NB4 (cell line): ENCODE measurements around the gene KCNS1.
"Not testable (repeated sequence)": the region's sequence is repeated elsewhere in the genome, so short reads cannot be mapped to it uniquely, and the experiment has no call there.

ENCODE experiments used
- DNase-seq: peaks from one replicate; pipeline ENCODE4 v3.0.0; 2010; ENCODE audit warnings: low read depth
- H3K4me3 ChIP-seq: one replicate; pipeline ENCODE4 v1.5.1; 2011; ENCODE audit warnings: mild to moderate bottlenecking, low read depth, low read length, moderate library complexity
- MYC ChIP-seq: IDR thresholded peaks from 2 replicates; pipeline ENCODE4 v1.6.1; 2011; ENCODE audit warnings: low read depth, low read length
- POLR2A ChIP-seq: IDR thresholded peaks from 2 replicates; pipeline ENCODE4 v1.6.1; 2011; ENCODE audit warnings: mild to moderate bottlenecking; ENCODE audit not compliant: insufficient read length; ENCODE audit errors: extremely low read depth
- TF ChIP-seq, protein P1 (sequence below): IDR thresholded peaks from 2 replicates; pipeline ENCODE4 v1.6.1; 2011; ENCODE audit warnings: low read depth, low read length
- TF ChIP-seq, protein P2 (sequence below): IDR thresholded peaks from one replicate; pipeline ENCODE4 v1.5.1; 2012; ENCODE audit warnings: low read depth, low read length

KCNS1 gene

DNA sequence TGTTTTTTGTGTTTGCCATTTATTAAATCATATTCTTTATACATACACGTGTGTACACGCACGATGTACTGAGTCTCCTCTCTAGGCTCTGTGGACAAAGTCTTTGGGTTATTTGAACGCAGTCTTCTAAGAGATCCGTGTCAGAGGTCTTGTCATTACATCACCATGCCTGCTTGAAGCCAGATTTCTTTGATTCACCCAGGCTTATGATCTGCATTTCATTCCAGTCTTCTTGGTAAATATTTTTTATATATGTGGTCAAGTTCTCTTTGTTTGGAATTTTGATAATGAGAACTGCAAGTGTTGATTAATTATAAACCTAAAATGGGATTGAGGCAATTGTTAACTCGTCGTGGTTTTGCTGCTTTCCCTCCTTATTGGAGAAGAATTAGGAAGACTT is 34.6 kb downstream of the KCNS1 start:
- TF ChIP-seq MYC, result no peak
- TF ChIP-seq POLR2A, result no peak
- TF ChIP-seq, protein P1, sequence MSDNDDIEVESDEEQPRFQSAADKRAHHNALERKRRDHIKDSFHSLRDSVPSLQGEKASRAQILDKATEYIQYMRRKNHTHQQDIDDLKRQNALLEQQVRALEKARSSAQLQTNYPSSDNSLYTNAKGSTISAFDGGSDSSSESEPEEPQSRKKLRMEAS, result no peak
- TF ChIP-seq, protein P2, sequence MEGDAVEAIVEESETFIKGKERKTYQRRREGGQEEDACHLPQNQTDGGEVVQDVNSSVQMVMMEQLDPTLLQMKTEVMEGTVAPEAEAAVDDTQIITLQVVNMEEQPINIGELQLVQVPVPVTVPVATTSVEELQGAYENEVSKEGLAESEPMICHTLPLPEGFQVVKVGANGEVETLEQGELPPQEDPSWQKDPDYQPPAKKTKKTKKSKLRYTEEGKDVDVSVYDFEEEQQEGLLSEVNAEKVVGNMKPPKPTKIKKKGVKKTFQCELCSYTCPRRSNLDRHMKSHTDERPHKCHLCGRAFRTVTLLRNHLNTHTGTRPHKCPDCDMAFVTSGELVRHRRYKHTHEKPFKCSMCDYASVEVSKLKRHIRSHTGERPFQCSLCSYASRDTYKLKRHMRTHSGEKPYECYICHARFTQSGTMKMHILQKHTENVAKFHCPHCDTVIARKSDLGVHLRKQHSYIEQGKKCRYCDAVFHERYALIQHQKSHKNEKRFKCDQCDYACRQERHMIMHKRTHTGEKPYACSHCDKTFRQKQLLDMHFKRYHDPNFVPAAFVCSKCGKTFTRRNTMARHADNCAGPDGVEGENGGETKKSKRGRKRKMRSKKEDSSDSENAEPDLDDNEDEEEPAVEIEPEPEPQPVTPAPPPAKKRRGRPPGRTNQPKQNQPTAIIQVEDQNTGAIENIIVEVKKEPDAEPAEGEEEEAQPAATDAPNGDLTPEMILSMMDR, result no peak
- H3K4me3 ChIP-seq, result no peak overlapping the region
- no peak for DNase-seq

DNA sequence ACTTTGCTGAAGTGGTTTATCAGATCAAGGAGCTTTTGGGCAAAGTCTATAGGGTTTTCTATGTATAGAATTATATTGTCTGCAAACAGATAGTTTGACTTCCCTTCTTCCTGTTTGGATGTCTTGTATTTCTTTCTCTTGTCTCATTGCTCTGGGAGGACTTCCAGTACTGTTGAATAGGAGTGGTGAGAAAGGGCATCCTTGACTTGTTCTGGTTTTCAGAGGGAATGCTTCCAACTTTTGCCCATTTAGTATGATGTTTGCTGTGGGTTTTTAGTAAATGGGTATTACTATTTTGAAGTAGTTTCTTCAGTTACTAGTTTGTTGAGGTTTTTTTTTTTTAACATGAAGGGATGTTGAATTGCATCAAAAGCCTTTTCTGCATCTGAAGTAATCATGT is 36.1 kb downstream of the KCNS1 start:
- DNase-seq, result no peak
- H3K4me3 ChIP-seq, result no peak overlapping the region
- TF ChIP-seq, protein P1, result no peak
- TF ChIP-seq MYC, result no peak
- TF ChIP-seq, protein P2, result no peak
- no peak for TF ChIP-seq POLR2A

DNA sequence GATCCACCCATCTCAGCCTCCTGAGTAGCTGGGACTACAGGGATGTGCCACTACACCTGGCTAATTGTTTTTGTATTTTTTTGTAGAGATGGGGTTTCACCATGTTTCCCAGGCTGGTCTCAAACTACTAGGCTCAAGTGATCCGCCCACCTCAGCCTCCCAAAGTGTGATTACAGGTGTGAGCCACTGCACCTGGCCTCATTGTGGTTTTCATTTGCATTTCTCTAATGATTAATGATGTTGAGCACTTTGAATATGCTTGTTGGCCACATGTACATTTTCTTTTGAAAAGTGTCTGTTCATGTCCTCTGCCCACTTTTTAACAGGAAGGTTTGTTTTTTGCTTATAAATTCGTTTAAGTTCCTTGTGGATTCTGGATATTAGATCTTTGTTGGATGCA is 37.8 kb downstream of the KCNS1 start:
- not testable (repeated sequence) for DNase-seq, H3K4me3 ChIP-seq

DNA sequence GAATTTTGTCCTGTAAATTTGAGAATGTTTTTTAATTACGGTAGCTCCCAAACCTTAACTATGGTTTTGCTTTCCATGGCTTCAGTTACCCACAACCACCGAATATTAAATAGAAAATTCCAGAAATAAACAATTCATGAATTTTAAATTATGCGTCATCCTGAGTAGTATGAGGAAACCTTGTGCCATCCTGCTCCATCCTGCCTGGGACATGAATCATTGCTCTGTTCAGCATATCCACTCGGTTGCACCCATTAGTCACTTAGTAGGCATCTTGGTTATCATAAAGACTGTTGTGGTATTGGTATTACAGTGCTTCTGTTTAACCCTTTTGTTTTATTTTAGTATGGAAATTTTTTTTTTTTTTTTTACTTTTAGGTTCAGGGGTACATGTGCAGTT is 39.7 kb downstream of the KCNS1 start:
- no peak overlapping the region for H3K4me3 ChIP-seq
- TF ChIP-seq POLR2A (no peak), MYC (no peak)
- TF ChIP-seq, protein P2, result no peak
- TF ChIP-seq, protein P1, result no peak
- DNase-seq, result no peak

DNA sequence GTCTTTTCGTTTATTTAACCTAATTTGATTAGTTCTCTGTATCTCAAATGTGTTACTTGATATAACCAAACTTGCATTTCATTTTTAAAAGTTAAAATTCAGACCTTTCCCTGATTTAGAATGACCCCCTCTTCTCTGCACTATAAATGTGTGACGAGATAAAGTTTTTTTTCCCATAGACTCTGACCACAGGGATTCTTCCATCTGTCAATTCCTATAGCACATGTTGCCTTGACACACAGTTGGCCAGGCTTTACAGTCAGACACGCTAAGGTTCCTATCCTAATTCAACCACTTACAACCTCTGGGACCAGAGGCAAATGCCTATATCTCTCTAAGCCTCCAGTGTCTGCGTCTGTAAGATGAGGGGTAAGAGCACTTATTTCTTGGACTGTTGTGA is 40.6 kb downstream of the KCNS1 start:
- TF ChIP-seq, protein P1, result no peak
- TF ChIP-seq, protein P2, result no peak
- no peak for TF ChIP-seq MYC
- no peak for TF ChIP-seq POLR2A
- DNase-seq, result no peak
- no peak overlapping the region for H3K4me3 ChIP-seq

DNA sequence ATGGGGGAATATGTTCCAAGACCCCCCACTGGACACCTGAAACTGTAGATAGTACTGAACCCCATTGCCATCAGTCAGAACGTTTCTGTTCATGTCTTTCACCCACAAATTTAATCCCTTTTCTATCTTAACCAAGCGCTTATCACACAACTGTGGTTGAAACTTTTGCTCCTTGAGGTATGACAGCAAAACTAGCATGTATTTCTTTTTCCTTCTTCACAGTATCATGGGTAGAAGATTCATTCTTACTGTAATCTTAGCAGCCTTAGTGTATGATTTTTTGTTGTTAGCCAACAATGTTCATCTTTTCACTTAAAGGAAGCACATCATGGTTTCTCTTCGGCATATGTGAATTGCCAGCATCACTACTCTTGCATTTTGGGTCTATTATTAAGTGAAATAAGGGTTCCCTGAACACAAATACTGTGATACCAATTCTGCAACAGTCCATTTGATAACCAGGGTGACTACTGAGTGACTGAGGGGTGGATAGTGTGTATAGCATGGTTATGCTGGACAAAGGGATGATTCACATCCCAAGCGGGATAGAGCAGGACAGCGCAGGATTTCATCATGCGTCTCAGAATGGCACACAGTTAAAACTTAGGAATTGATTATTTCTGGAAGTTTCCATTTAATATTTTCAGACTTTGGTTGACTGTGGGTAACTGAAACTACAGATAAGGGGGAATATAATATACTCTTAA is 41.8 kb downstream of the KCNS1 start:
- no peak for DNase-seq
- no peak for TF ChIP-seq MYC
- no peak for TF ChIP-seq POLR2A
- TF ChIP-seq, protein P2, result no peak
- TF ChIP-seq, protein P1, result no peak
- H3K4me3 ChIP-seq, result no peak overlapping the region
